GM18907 (cell line): Measurements from ENCODE around the gene CILP.
"Not testable (repeated sequence)": the region's sequence is repeated elsewhere in the genome, so short reads cannot be mapped to it uniquely, and the experiment has no call there.

Source experiments
- ATAC-seq: cut with Tn5 transposase; IDR thresholded peaks from one replicate; pipeline ENCODE4 v1.9.1; 2021; ENCODE audit warnings: mild to moderate bottlenecking, moderate library complexity; ENCODE audit not compliant: unreplicated experiment

The CILP gene

DNA sequence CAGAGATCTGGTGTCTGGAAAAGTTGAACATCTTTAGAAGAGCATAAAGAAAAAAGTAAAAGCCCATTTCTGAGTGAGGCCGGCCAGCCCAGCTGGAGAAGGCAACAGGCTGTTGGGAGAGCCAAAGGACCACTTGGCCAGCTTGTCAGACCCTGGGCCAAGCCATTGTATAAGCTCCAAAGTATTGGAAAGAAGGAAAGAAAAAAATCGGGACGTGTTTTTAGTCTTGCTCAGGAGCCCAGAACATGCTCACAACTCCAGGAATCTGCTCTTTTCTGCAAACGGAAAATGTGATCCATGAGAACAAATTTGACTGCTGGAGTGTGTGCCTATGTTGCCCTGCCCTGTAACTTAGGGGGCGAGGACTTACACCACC lies 15.7 kb downstream of the CILP start:
- no peak for ATAC-seq

DNA sequence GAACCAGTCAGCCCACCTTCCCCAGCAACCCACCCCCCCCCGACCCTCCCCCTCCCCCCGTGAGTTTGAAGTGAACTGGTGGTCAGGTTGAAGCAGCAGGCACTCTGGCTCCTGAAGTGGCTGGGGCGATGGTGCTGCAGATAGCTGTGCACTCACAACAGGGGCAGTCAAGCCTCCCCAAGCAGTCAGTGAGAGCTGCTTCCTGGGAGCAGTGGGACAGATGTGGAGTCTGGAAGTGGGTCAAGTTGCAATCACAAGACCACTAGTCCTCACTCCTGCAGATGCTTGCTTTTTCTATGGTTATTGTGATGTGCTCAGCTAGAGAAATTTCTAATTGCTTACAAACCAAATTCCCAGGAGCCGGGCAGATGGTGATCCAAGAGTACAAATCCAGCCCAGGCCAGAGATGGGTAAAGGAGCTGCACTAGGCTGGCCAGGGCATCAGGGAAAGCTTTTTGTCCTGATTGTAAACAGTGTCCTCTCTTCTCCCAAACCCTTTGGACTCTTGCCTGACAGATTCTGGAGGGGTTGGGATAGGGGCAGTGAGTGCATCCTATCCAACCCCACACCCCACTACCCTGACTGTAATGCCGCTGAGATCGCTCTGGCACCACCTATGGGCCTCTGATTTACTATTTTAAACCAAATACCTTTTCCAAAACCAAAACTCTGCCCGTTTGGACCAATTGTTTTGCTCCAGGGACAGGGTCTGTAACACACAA lies 16.3 kb downstream of the CILP start:
- no peak for ATAC-seq

- ATAC-seq: no peak
These were observed 19.3 kb downstream of the CILP start for GRCh38 chr15:65192016-65192415.

DNA sequence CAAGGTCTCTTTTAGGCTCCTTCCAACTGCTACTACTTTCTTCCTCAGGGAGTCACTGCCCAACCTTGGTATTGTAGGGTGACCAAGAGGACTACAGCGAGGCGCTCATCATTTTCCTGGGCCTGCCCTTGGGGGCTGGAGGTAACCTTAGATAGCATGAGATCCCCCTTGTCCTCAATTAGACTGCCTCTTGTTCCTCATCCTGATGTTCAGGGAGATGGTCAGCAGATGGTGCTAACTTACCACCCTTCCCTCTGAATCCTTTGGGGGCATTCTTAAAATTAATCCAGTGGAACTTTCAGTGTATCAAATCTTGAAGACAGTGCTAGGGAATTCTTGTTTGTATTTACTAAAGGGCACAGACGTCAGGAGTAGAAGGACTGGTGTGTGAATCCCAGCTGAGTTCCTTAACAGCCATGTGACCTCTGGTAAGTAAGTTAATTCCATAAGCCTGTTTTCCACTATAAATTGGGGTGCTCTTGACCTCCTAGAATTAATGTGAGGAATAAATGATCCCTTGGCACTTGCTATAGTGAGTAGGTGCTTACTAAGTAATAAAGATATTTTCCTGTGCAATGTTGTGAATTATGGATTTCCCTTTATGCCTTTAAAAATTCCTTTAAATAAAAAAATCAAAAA lies 22.1 kb downstream of the CILP start:
- ATAC-seq: no peak

DNA sequence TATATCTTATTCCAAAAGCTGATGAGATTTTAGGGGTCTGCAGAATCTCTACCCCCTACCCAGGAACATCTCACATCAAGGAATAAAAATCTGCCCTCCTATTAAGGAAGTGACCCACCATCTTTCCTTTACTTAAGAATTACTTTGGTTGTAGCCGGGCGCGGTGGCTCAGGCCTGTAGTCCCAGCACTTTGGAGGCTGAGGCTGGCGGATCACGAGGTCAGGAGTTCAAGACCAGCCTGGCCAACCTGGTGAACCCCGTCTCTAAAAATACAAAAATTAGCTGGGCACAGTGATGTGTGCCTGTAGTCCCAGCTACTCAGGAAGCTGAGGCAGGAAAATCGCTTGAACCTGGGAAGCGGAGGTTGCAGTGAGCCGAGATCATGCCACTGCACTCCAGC lies 22.8 kb downstream of the CILP start:
- ATAC-seq: not testable (repeated sequence)

DNA sequence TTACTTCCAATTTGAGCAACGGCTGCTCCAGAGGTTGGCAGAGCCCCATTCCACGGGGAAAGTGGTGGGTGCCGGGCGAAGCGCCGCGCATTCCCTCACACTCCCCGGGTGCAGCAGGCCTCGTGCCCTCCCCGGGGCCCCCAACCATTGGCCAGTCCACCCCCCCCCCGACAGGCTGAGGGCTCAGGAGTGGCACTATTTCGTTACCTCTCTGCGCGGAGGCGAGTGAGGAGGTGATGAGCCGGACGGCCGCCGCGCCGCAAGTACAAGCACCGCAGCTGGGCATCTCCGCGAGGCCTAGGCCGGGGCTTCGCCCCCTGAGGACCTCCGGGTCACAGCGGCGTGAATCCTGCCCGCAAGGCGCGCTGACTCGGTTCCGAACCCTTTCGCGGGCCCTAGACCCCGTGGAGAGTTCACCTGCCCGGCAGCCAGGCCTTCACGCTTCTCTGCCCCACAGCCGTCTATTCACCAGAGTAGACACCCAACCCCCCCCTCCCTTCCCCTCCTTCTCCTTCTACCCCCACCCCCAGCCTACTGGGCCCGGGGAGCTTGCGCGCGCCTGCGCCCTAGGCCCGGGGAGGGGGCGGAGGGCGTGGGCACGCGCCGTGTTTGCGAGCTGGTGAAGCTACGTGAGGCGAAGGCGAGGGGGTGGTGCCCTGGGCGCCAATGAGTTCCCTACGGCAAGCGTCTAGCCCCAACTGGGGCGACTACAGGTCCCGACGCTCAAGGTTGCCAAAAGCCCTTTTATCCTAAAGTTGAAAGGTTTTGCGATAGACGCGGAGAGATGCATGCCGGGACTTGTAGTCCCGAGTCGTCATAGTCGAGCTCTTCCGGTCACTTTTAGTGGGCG lies 26.2 kb downstream of the CILP start, which contains the start of gene CLPX:
CLPX (minus strand) TSS at position 475 of the 850 bp plus-strand sequence; CDS start at position 286, 189 bp downstream.
- peak; percentile 80 for ATAC-seq

DNA sequence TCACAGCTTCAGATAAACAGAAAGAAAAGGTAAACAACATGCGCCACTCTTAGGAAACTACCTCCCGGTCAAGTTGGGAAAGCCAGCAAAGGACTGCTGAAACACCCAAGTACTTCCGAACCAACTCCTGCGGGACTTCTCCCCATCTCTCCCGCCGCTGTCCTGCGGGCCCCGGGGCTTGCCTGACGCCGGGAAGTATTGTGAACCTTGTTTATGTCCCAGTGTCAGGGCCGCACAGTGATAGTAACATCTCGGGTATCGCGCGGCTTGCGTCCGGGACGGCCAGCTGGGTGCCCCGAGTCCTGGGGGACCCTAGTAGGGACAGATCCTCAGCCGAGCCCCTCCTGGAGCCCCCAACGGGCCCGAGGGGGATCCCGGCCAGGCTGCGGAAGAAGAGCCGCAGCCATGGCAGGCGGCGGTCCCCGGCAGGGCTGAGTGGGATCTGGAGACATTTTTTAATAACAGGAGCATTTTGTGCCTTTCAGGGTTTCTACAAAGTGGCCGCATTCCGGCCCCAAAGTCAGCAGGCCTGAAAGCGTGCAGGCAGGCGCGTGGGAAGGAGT lies 26.9 kb downstream of the CILP start:
- ATAC-seq: peak; percentile 35

- no peak for ATAC-seq
These were observed 27.5 kb downstream of the CILP start for GRCh38 chr15:65183865-65184159.

DNA sequence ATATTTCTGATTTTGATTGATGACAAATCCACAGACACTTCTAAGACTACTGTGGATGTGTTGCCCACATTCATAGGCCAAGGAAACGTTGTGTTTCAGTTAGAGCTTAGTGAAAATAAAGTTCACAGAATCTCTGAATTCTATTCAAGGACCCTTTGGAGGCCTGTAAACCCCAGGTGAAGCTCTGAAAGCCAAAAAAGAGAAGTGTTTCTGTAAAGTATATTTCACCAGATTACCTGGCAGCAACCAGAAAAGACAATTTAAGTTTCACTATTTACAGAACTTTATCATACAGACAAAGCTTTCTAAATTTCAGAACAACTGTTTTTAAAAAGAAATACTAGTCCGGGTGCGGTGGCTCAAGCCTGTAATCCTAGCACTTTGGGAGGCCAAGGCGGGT lies 28.7 kb downstream of the CILP start:
- no peak for ATAC-seq

GRCh38 chr15:65181582-65182353 lies 29.5 kb downstream of the CILP start:
- ATAC-seq: not testable (repeated sequence)

DNA sequence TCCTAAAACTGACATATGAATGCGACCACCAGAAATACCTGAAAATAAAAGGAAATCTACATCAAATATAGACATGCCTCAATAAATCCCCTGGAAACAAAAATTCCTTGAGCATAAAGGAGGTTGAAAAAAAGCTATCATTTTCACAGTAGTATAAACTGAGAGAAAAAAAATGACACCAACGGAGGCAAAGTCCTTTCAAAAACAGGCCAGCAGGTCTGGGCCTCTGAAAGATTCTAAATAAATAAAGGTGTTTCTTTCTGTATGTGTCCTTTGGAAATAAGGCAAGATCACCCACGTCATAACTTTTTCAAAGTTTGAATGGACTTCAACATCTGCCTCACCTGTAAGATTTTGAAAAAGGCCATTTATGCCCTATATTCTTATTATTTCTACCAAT lies 31.1 kb downstream of the CILP start:
- ATAC-seq: no peak

DNA sequence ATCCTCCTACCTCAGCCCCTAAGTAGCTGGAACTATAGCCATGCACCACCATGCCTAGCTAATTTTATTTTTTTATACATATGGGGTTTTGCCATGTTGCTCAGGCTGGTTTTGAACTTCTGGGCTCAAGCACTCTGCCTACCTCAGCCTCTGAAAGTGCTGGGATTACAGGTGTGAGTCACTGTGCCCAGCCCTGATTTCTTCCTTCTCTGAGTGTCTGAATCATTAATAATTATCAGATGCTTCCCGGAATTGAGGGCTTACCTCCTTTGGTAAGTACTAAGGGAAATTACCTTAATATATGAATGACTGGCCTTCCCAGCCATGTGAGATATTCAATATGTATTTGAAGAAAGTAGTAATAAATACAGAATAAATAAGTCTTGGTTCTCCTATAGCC lies 33.4 kb downstream of the CILP start:
- ATAC-seq: no peak

- ATAC-seq: no peak
These were observed 35.2 kb downstream of the CILP start for GRCh38 chr15:65176056-65176455.

- ATAC-seq: no peak
These were observed 35.8 kb downstream of the CILP start for GRCh38 chr15:65175511-65175910.

GRCh38 chr15:65174509-65174908 lies 36.8 kb downstream of the CILP start:
- ATAC-seq: no peak

DNA sequence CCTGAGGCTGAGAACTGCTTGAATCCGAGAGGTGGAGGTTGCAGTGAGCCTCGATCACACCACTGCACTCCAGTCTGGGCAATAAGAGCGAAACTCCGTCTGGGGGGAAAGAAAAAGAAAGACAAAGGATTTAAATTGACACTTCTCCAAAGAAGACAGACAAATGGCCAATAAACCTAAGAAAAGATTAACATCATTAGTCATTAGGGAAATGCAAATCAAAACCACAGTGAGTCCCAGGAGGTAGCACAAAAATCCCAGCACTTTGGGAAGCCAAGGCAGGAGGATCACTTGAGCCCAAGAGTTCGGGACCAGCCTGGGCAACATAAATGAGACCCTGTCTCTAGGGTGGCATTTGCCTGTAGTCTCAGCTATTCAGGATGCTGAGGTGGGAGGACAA lies 38.7 kb downstream of the CILP start:
- ATAC-seq: no peak

GRCh38 chr15:65171428-65171827 lies 39.8 kb downstream of the CILP start:
- no peak for ATAC-seq

DNA sequence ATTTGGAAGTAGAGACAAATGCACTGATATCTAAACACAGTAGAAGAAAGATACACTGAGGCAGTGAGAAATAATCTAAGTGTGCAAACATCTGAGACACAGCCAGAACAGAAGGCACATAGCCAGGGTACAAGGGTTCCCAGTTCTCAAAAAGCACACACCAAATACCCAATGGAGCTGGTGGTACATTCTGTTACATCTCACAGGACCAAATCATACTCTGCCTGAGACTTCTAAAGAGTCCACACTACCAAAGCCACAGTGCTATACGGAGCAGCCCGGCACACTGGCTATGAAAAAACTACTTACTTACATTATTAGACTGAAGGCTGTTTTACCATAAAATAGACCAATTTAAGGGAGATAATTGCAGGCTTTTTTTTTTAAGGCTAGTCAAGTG lies 45.4 kb downstream of the CILP start:
- no peak for ATAC-seq

DNA sequence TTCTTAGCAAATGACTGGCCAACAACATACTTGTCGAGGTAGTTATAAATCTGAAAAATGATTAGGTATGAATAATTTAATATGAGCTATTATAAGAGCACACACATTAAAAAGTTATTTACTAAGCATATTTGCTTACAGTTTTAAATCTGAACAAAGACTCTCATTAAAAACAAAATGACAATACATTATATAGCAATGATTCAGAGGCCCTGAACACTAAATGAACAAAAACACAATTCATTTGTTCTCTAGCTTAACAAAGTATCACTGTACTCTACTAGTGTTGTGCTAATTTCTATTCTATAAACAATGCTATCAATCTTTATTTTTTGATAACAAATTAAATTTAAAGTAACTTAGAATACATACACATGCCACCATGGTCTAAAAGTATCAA lies 47.1 kb downstream of the CILP start:
- no peak for ATAC-seq

GRCh38 chr15:65163041-65163440 lies 48.2 kb downstream of the CILP start:
- no peak for ATAC-seq

DNA sequence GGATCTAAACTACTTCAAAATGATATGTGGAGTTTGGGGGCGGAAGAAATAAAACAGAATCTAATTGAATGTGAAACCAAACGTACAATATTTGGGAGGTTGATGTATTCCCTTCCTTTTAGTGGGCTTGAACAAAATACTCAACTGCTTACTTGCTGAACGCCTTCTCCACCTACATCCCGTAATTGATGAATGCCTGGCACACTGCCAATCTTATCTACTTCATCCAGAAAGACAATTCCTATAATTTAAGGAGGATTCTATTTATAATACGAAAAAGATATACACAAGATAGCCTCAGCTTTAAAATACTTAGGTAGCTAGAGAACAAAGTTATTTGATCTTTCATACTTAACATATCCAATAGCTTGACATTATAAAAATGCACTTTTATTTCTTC lies 54.6 kb downstream of the CILP start:
- ATAC-seq: no peak
